SK-N-SH (cell line): Measurements from ENCODE around the gene MLLT6. TPM values are rescaled to one million over a fixed set of nuclear protein-coding genes. Genes with fewer than 3 reads are reported as not detected.

Experiments used
- CTCF ChIA-PET: fragments of 300-600, 350-600 bp; formaldehyde crosslinking; extraction: SDS; loops from one replicate; lab custom pipeline; 2021; lab: Yijun Ruan, JAX
- POLR2A ChIA-PET: fragments of 350-600 bp; sonication (Branson Sonifier 250); formaldehyde crosslinking; extraction: SDS; loops from one replicate; lab custom pipeline; 2020; ENCODE audit warnings: antibody characterized with exemption, inconsistent platforms; lab: Yijun Ruan, JAX
- DNase-seq: peaks from one replicate; pipeline ENCODE4 v3.0.0; 2012
- H2AFZ ChIP-seq: fragments of 200-600 bp; sonication (generic); 2 replicates; pipeline ENCODE4 v1.8.1; 2016; ENCODE audit warnings: antibody characterized with exemption, mild to moderate bottlenecking, low read depth
- H3F3A ChIP-seq: fragments of 200-600 bp; sonication (generic); replicated peaks from 2 replicates; pipeline ENCODE3; 2016; ENCODE audit warnings: antibody characterized with exemption, mild to moderate bottlenecking; ENCODE audit not compliant: insufficient read depth
- H3K27ac ChIP-seq, 2 experiments: fragments of 200-500 bp in 1 of 2; fragments of 200-600 bp in 1 of 2; sonication (Bioruptor generic) in 1 of 2; sonication (generic), shearing (Covaris generic) in 1 of 2; 2 replicates each; pipeline versions ENCODE4 v1.5.1 to v1.6.1; 2014 to 2016; ENCODE audit warnings: low read depth in 2 of 2, inconsistent platforms in 1 of 2, low read length in 1 of 2, mild to moderate bottlenecking in 1 of 2, mixed read lengths in 1 of 2
- H3K27me3 ChIP-seq: fragments of 200-600 bp; sonication (generic), shearing (Covaris generic); 2 replicates; pipeline ENCODE4 v1.6.1; 2016; ENCODE audit warnings: mixed run types; ENCODE audit not compliant: insufficient read depth
- H3K36me3 ChIP-seq, 2 experiments: fragments of 200-500 bp in 1 of 2; fragments of 200-600 bp in 1 of 2; sonication (Bioruptor generic) in 1 of 2; sonication (generic) in 1 of 2; replicated peaks in 1 of 2; 2 replicates each; pipeline versions ENCODE3 to v1.5.1; 2014 to 2016; ENCODE audit warnings: low read length in 1 of 2, mild to moderate bottlenecking in 1 of 2; ENCODE audit not compliant: insufficient read depth in 2 of 2, control insufficient read depth in 1 of 2
- H3K4me1 ChIP-seq, 2 experiments: fragments of 200-500 bp in 1 of 2; fragments of 200-600 bp in 1 of 2; sonication (Bioruptor generic) in 1 of 2; sonication (generic), shearing (Covaris generic) in 1 of 2; 2 replicates each; pipeline versions ENCODE4 v1.5.1 to v1.6.1; 2014 to 2016; ENCODE audit warnings: low read depth in 1 of 2, low read length in 1 of 2, mixed run types in 1 of 2; ENCODE audit not compliant: insufficient read depth in 2 of 2, control insufficient read depth in 1 of 2
- H3K4me2 ChIP-seq: fragments of 200-600 bp; sonication (generic), shearing (Covaris generic); 2 replicates; pipeline ENCODE4 v1.6.1; 2017; ENCODE audit warnings: mixed run types
- H3K4me3 ChIP-seq, 2 experiments: fragments of 200-500 bp in 1 of 2; fragments of 200-600 bp in 1 of 2; sonication (Bioruptor generic) in 1 of 2; sonication (generic), shearing (Covaris generic) in 1 of 2; 2 replicates each; pipeline versions ENCODE4 v1.5.1 to v1.8.1; 2014 to 2016; ENCODE audit warnings: low read depth in 2 of 2, inconsistent platforms in 1 of 2, low read length in 1 of 2, mild to moderate bottlenecking in 1 of 2, mixed read lengths in 1 of 2, moderate library complexity in 1 of 2
- H3K79me2 ChIP-seq: fragments of 200-600 bp; sonication (generic); 2 replicates; pipeline ENCODE4 v1.8.1; 2017; ENCODE audit warnings: mild to moderate bottlenecking; ENCODE audit not compliant: insufficient read depth
- H3K9ac ChIP-seq: fragments of 200-600 bp; sonication (generic); 2 replicates; pipeline ENCODE4 v1.6.1; 2017; ENCODE audit warnings: mixed run types
- H3K9me2 ChIP-seq: fragments of 200-600 bp; sonication (generic); 2 replicates; pipeline ENCODE4 v1.6.1; 2017; ENCODE audit warnings: mixed run types
- H3K9me3 ChIP-seq: fragments of 200-600 bp; sonication (generic); 2 replicates; pipeline ENCODE4 v1.6.1; 2017; ENCODE audit warnings: mixed run types, mild to moderate bottlenecking, moderate library complexity
- H4K20me1 ChIP-seq: fragments of 200-600 bp; sonication (generic); 2 replicates; pipeline ENCODE4 v1.6.1; 2017; ENCODE audit warnings: mild to moderate bottlenecking, mixed run types; ENCODE audit not compliant: insufficient read depth
- ELF1 ChIP-seq: IDR thresholded peaks from 2 replicates; pipeline ENCODE4 v1.4.0; 2012
- EZH2phosphoT487 ChIP-seq: fragments of 200-600 bp; sonication (generic); IDR thresholded peaks from 2 replicates; pipeline ENCODE4 v1.6.1; 2017; ENCODE audit warnings: low read depth, mixed run types, mild to moderate bottlenecking, antibody characterized with exemption, moderate library complexity, borderline replicate concordance
- FOSL2 ChIP-seq: IDR thresholded peaks from 2 replicates; pipeline ENCODE4 v1.4.0; 2012; ENCODE audit warnings: low read depth, mild to moderate bottlenecking, moderate library complexity, borderline replicate concordance
- GATA2 ChIP-seq: sonication (generic); formaldehyde crosslinking; IDR thresholded peaks from 2 replicates; pipeline ENCODE4 v1.5.0; 2020; ENCODE audit warnings: mild to moderate bottlenecking, missing genetic modification reagents
- MXI1 ChIP-seq: IDR thresholded peaks from 2 replicates; pipeline ENCODE4 v1.6.1; 2012; ENCODE audit warnings: mild to moderate bottlenecking, low read depth, low read length, improper control_type of control experiment
- RXRA ChIP-seq: IDR thresholded peaks from 2 replicates; pipeline ENCODE4 v1.4.0; 2012; ENCODE audit warnings: low read depth, mild to moderate bottlenecking, borderline replicate concordance
- SIN3A ChIP-seq: IDR thresholded peaks from 2 replicates; pipeline ENCODE4 v1.6.1; 2012; ENCODE audit warnings: low read depth, mild to moderate bottlenecking, low read length, moderate library complexity, borderline replicate concordance
- TAF1 ChIP-seq: IDR thresholded peaks from 2 replicates; pipeline ENCODE4 v1.6.1; 2012; ENCODE audit warnings: low read depth, mild to moderate bottlenecking, low read length, moderate library complexity, borderline replicate concordance
- YY1 ChIP-seq: IDR thresholded peaks from 2 replicates; pipeline ENCODE4 v1.4.0; 2012; ENCODE audit warnings: low read depth, mild to moderate bottlenecking
- WGBS: methylation state at CpG from one replicate; pipeline ENCODE4 v1.1.6; 2017; ENCODE audit warnings: low lambda C conversion rate; 5-methylcytosine and 5-hydroxymethylcytosine counted together
- polyA plus RNA-seq, 3 experiments: library from polyadenylated mRNA; depleted of rRNA; stranded (reverse); fragments of >200 nt; gene quantifications; 2 replicates each; pipeline ENCODE4 v1.2.3, GENCODE V29; 2012
- TF ChIP-seq, protein P1 (sequence below): fragments of 200-600 bp; sonication (generic); IDR thresholded peaks from 2 replicates; pipeline ENCODE4 v1.6.1; 2017; ENCODE audit warnings: antibody characterized with exemption, mild to moderate bottlenecking, moderate library complexity
- TF ChIP-seq, protein P2 (sequence below): IDR thresholded peaks from 2 replicates; pipeline ENCODE4 v1.4.0; 2012; ENCODE audit warnings: low read depth
- TF ChIP-seq, protein P3 (sequence below): IDR thresholded peaks from 2 replicates; pipeline ENCODE4 v1.4.0; 2012; ENCODE audit warnings: low read depth, borderline replicate concordance
- TF ChIP-seq, protein P4 (sequence below): IDR thresholded peaks from 2 replicates; pipeline ENCODE4; 2012
- TF ChIP-seq, protein P5 (sequence below): fragments of 150-350 bp; IDR thresholded peaks from 2 replicates; pipeline ENCODE4 v1.6.1; 2017; ENCODE audit warnings: antibody characterized with exemption, low read length, low read depth, borderline replicate concordance
- TF ChIP-seq, protein P6 (sequence below): IDR thresholded peaks from 2 replicates; pipeline ENCODE4 v1.4.0; 2012; ENCODE audit warnings: low read depth, borderline replicate concordance

Gene MLLT6
- polyA plus RNA-seq, 1 of the 3 experiments (the other 2 are of a cell fraction) = 41.5 TPM

DNA sequence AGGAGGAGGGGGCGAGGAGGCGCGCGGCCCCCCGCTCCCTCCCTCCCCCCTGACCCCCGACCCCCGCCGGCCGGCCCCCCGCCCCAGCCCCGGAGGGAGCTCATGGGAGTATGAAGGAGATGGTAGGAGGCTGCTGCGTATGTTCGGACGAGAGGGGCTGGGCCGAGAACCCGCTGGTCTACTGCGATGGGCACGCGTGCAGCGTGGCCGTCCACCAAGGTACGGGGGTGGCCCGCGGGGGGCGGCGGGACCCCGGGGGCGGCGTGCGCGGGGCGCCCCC is 390 bp downstream of the MLLT6 start:
- Histone ChIP-seq H3K4me1 (peaks cover 10 to 46% of the 10 kb centered on the region in 2 experiments; a peak in 2 of 4 replicates), H2AFZ (peak overlapping the region; percentile 66; the same call in 1 of the 2 replicates), H3K4me2 (peak overlapping the region; percentile 89; the same call in 1 of the 2 replicates), H3K27ac (peak overlapping the region in 1 of 2 experiments; percentile 96; a peak in 2 of 4 replicates), H3K36me3 (peaks cover 9 to 21% of the 10 kb centered on the region in 2 experiments), H3K27me3 (no peaks in the 10 kb centered on the region), H3K9me2 (no peaks in the 10 kb centered on the region), H4K20me1 (peaks cover 9% of the 10 kb centered on the region; the same call in 1 of the 2 replicates), H3K9me3 (no peaks in the 10 kb centered on the region), H3K79me2 (peaks cover 47% of the 10 kb centered on the region; the same call in 1 of the 2 replicates), H3K9ac (peak overlapping the region; percentile 97; the same call in 1 of the 2 replicates), H3K4me3 (peak overlapping the region; percentile 88 to 98), H3F3A (peaks cover 30% of the 10 kb centered on the region)
- WGBS = 2% methylated on average over 11 of the region's 32 CpGs
- TF ChIP-seq, protein P1, sequence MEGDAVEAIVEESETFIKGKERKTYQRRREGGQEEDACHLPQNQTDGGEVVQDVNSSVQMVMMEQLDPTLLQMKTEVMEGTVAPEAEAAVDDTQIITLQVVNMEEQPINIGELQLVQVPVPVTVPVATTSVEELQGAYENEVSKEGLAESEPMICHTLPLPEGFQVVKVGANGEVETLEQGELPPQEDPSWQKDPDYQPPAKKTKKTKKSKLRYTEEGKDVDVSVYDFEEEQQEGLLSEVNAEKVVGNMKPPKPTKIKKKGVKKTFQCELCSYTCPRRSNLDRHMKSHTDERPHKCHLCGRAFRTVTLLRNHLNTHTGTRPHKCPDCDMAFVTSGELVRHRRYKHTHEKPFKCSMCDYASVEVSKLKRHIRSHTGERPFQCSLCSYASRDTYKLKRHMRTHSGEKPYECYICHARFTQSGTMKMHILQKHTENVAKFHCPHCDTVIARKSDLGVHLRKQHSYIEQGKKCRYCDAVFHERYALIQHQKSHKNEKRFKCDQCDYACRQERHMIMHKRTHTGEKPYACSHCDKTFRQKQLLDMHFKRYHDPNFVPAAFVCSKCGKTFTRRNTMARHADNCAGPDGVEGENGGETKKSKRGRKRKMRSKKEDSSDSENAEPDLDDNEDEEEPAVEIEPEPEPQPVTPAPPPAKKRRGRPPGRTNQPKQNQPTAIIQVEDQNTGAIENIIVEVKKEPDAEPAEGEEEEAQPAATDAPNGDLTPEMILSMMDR = no peak
- TF ChIP-seq RXRA (no peak), TAF1 (no peak), GATA2 (CRISPR knock-in tag) (no peak), EZH2phosphoT487 (no peak), YY1 (no peak), ELF1 (no peak), SIN3A (no peak), MXI1 (no peak), FOSL2 (no peak)
- TF ChIP-seq, protein P2, sequence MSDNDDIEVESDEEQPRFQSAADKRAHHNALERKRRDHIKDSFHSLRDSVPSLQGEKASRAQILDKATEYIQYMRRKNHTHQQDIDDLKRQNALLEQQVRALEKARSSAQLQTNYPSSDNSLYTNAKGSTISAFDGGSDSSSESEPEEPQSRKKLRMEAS = no peak
- TF ChIP-seq, protein P3, sequence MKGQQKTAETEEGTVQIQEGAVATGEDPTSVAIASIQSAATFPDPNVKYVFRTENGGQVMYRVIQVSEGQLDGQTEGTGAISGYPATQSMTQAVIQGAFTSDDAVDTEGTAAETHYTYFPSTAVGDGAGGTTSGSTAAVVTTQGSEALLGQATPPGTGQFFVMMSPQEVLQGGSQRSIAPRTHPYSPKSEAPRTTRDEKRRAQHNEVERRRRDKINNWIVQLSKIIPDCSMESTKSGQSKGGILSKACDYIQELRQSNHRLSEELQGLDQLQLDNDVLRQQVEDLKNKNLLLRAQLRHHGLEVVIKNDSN = no peak
- TF ChIP-seq, protein P4, sequence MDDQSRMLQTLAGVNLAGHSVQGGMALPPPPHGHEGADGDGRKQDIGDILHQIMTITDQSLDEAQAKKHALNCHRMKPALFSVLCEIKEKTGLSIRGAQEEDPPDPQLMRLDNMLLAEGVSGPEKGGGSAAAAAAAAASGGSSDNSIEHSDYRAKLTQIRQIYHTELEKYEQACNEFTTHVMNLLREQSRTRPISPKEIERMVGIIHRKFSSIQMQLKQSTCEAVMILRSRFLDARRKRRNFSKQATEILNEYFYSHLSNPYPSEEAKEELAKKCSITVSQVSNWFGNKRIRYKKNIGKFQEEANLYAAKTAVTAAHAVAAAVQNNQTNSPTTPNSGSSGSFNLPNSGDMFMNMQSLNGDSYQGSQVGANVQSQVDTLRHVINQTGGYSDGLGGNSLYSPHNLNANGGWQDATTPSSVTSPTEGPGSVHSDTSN = no peak
- TF ChIP-seq, protein P5, sequence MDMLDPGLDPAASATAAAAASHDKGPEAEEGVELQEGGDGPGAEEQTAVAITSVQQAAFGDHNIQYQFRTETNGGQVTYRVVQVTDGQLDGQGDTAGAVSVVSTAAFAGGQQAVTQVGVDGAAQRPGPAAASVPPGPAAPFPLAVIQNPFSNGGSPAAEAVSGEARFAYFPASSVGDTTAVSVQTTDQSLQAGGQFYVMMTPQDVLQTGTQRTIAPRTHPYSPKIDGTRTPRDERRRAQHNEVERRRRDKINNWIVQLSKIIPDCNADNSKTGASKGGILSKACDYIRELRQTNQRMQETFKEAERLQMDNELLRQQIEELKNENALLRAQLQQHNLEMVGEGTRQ = no peak
- TF ChIP-seq, protein P6, sequence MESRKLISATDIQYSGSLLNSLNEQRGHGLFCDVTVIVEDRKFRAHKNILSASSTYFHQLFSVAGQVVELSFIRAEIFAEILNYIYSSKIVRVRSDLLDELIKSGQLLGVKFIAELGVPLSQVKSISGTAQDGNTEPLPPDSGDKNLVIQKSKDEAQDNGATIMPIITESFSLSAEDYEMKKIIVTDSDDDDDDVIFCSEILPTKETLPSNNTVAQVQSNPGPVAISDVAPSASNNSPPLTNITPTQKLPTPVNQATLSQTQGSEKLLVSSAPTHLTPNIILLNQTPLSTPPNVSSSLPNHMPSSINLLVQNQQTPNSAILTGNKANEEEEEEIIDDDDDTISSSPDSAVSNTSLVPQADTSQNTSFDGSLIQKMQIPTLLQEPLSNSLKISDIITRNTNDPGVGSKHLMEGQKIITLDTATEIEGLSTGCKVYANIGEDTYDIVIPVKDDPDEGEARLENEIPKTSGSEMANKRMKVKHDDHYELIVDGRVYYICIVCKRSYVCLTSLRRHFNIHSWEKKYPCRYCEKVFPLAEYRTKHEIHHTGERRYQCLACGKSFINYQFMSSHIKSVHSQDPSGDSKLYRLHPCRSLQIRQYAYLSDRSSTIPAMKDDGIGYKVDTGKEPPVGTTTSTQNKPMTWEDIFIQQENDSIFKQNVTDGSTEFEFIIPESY = no peak
- peak; percentile 85 for DNase-seq
- CTCF ChIA-PET = interaction anchor here (1.0 to 3.8 kb wide), 4 partner anchors 26 to 37 kb away, joined by 3 to 25 read pairs (median 6); partner anchors contain the start of gene EPOP
- POLR2A ChIA-PET = interaction anchor here (0.6 to 3.7 kb wide), 9 partner anchors 11 to 494 kb away, joined by 3 to 14 read pairs (median 4); no protein-coding TSS in a partner anchor
